Transverse colon (tissue), 4 donors: ENCODE measurements around the gene FANCD2.

Experiments used
- CTCF ChIP-seq, 5 experiments: fragments of 200-600 bp in 3 of 5; fragments of 450-650 bp in 2 of 5; sonication (generic) in 3 of 5; IDR thresholded peaks; 1 replicate in 2 of 5; 2 replicates in 3 of 5; pipeline ENCODE4 v1.5.1; 2016 to 2017; ENCODE audit warnings: antibody characterized with exemption in 5 of 5, inconsistent platforms in 3 of 5, mild to moderate bottlenecking in 2 of 5, moderate library complexity in 1 of 5
- EP300 ChIP-seq: sonication (generic); formaldehyde crosslinking; IDR thresholded peaks from one replicate; pipeline ENCODE4 v1.6.1; 2017; ENCODE audit warnings: antibody characterized with exemption, low read depth
- POLR2A ChIP-seq: fragments of 450-650 bp; IDR thresholded peaks from one replicate; pipeline ENCODE4 v1.6.1; 2016; ENCODE audit warnings: antibody characterized with exemption, mild to moderate bottlenecking, moderate library complexity
- POLR2AphosphoS5 ChIP-seq, 3 donors: sonication (generic); formaldehyde crosslinking; IDR thresholded peaks; one replicate each; pipeline ENCODE4 v1.6.1; 2016; ENCODE audit warnings: antibody characterized with exemption in 3 of 3

- TF ChIP-seq CTCF (IDR thresholded peaks at IDR 0.05) (no peak), EP300 (no peak), POLR2AphosphoS5 (IDR thresholded peaks at IDR 0.05) (no peak), POLR2A (no peak)
Measured at GRCh38 chr3:10047876-10048275, 21.6 kb downstream of the FANCD2 start.
